Urinary bladder (tissue), 4 donors: ENCODE results near the gene UBE2E3. TPM values are rescaled to one million over a fixed set of nuclear protein-coding genes. Genes with fewer than 3 reads are reported as not detected.
"Not testable (repeated sequence)": the region's sequence is repeated elsewhere in the genome, so short reads cannot be mapped to it uniquely, and the experiment has no call there.

ENCODE experiments used
- DNase-seq: peaks from one replicate; pipeline ENCODE4 v3.0.0-alpha.2; 2015; ENCODE audit errors: extremely low spot score
- H3K27ac ChIP-seq: one replicate; pipeline ENCODE4 v1.5.1; 2013; ENCODE audit warnings: low read depth, mild to moderate bottlenecking, moderate library complexity
- H3K36me3 ChIP-seq: one replicate; pipeline ENCODE4 v1.6.1; 2013; ENCODE audit warnings: mild to moderate bottlenecking, moderate library complexity; ENCODE audit not compliant: insufficient read depth
- H3K4me1 ChIP-seq: one replicate; pipeline ENCODE4 v1.6.1; 2013; ENCODE audit warnings: mild to moderate bottlenecking, moderate library complexity; ENCODE audit not compliant: insufficient read depth
- H3K4me3 ChIP-seq: one replicate; pipeline ENCODE4 v1.5.1; 2013; ENCODE audit warnings: low read depth, low read length
- WGBS: extraction: QIAGEN DNeasy Blood & Tissue Kit; methylation state at CpG from one replicate; pipeline ENCODE4 v1.1.7; 2013; 5-methylcytosine and 5-hydroxymethylcytosine counted together
- polyA plus RNA-seq: library from polyadenylated mRNA; stranded (reverse); fragments of 200-250 nt; gene quantifications from one replicate; pipeline ENCODE4 v1.2.3, GENCODE V29; 2013
- total RNA-seq: library from RNA; depleted of rRNA; stranded (reverse); fragments of >200 nt; gene quantifications from one replicate; pipeline ENCODE4 v1.2.3, GENCODE V29; 2014
- donor health status: healthy with polysubstance abuse.
- donor health status: healthy.

UBE2E3 gene
- total and polyA plus RNA-seq, 2 donors: 72.3 to 123 TPM

- H3K4me1 ChIP-seq: no peaks in the 10 kb centered on the region
- H3K27ac ChIP-seq: no peak overlapping the region
- WGBS: 40% methylated on average over 3 of the region's 3 CpGs
- H3K36me3 ChIP-seq: no peaks in the 10 kb centered on the region
- DNase-seq: no peak
- H3K4me3 ChIP-seq: no peak overlapping the region
Measured at GRCh38 chr2:181025004-181025403, 44.6 kb downstream of the UBE2E3 start.

GRCh38 chr2:181036445-181036844 lies 56.0 kb downstream of the UBE2E3 start:
- Histone ChIP-seq H3K27ac (no peak overlapping the region), H3K4me3 (no peak overlapping the region), H3K36me3 (no peaks in the 10 kb centered on the region), H3K4me1 (no peaks in the 10 kb centered on the region)
- no peak for DNase-seq
- 95% methylated on average over 2 of the region's 2 CpGs for WGBS

- Histone ChIP-seq H3K27ac (no peak overlapping the region), H3K4me3 (no peak overlapping the region), H3K4me1 (no peaks in the 10 kb centered on the region), H3K36me3 (no peaks in the 10 kb centered on the region)
- WGBS: 80% methylated on average over 4 of the region's 4 CpGs
- DNase-seq: no peak
Measured at GRCh38 chr2:181036848-181037603, 56.6 kb downstream of the UBE2E3 start.

GRCh38 chr2:181037922-181038321 lies 57.5 kb downstream of the UBE2E3 start:
- DNase-seq: no peak
- WGBS: 97% methylated on average over 1 of the region's 1 CpG
- no peaks in the 10 kb centered on the region for H3K36me3 ChIP-seq
- no peaks in the 10 kb centered on the region for H3K4me1 ChIP-seq
- no peak overlapping the region for H3K4me3 ChIP-seq
- no peak overlapping the region for H3K27ac ChIP-seq

- Histone ChIP-seq H3K27ac (no peak overlapping the region), H3K36me3 (no peaks in the 10 kb centered on the region), H3K4me1 (no peaks in the 10 kb centered on the region), H3K4me3 (no peak overlapping the region)
- WGBS: 94% methylated on average over 4 of the region's 4 CpGs
- no peak for DNase-seq
Measured at GRCh38 chr2:181038796-181039195, 58.4 kb downstream of the UBE2E3 start.

- not testable (repeated sequence) for DNase-seq, H3K4me1 ChIP-seq, H3K36me3 ChIP-seq, H3K27ac ChIP-seq, H3K4me3 ChIP-seq
- WGBS: 94% methylated on average over 11 of the region's 11 CpGs
Measured at GRCh38 chr2:181040839-181041238, 60.4 kb downstream of the UBE2E3 start.

GRCh38 chr2:181041661-181042060 lies 61.3 kb downstream of the UBE2E3 start:
- WGBS: 85% methylated on average over 2 of the region's 2 CpGs
- DNase-seq: no peak
- no peaks in the 10 kb centered on the region for H3K4me1 ChIP-seq
- H3K27ac ChIP-seq: no peak overlapping the region
- H3K4me3 ChIP-seq: no peak overlapping the region
- no peaks in the 10 kb centered on the region for H3K36me3 ChIP-seq

- no peaks in the 10 kb centered on the region for H3K4me1 ChIP-seq
- H3K36me3 ChIP-seq: no peaks in the 10 kb centered on the region
- no peak overlapping the region for H3K27ac ChIP-seq
- H3K4me3 ChIP-seq: no peak overlapping the region
- DNase-seq: no peak
- 87% methylated on average over 1 of the region's 1 CpG for WGBS
Measured at GRCh38 chr2:181042706-181043105, 62.3 kb downstream of the UBE2E3 start.

- H3K36me3 ChIP-seq: no peaks in the 10 kb centered on the region
- H3K4me3 ChIP-seq: no peak overlapping the region
- DNase-seq: no peak
- 71% methylated on average over 1 of the region's 1 CpG for WGBS
- H3K27ac ChIP-seq: no peak overlapping the region
- H3K4me1 ChIP-seq: no peaks in the 10 kb centered on the region
Measured at GRCh38 chr2:181046833-181047232, 66.4 kb downstream of the UBE2E3 start.

- 80% methylated on average over 4 of the region's 4 CpGs for WGBS
- Histone ChIP-seq H3K4me3 (no peak overlapping the region), H3K4me1 (no peaks in the 10 kb centered on the region), H3K27ac (no peak overlapping the region), H3K36me3 (no peaks in the 10 kb centered on the region)
- DNase-seq: no peak
Measured at GRCh38 chr2:181047829-181048228, 67.4 kb downstream of the UBE2E3 start.

GRCh38 chr2:181051861-181052522 lies 71.6 kb downstream of the UBE2E3 start:
- Histone ChIP-seq H3K36me3 (no peaks in the 10 kb centered on the region), H3K27ac (no peak overlapping the region), H3K4me1 (no peaks in the 10 kb centered on the region), H3K4me3 (no peak overlapping the region)
- WGBS: 89% methylated on average over 3 of the region's 3 CpGs
- no peak for DNase-seq

GRCh38 chr2:181052523-181052891 lies 72.1 kb downstream of the UBE2E3 start:
- no peaks in the 10 kb centered on the region for H3K4me1 ChIP-seq
- no peak for DNase-seq
- H3K36me3 ChIP-seq: no peaks in the 10 kb centered on the region
- H3K4me3 ChIP-seq: no peak overlapping the region
- H3K27ac ChIP-seq: no peak overlapping the region

- no peaks in the 10 kb centered on the region for H3K36me3 ChIP-seq
- no peak for DNase-seq
- H3K27ac ChIP-seq: no peak overlapping the region
- H3K4me1 ChIP-seq: no peaks in the 10 kb centered on the region
- WGBS: 92% methylated on average over 2 of the region's 2 CpGs
- H3K4me3 ChIP-seq: no peak overlapping the region
Measured at GRCh38 chr2:181054256-181054655, 73.9 kb downstream of the UBE2E3 start.

- WGBS: 89% methylated on average over 2 of the region's 2 CpGs
- DNase-seq: no peak
- Histone ChIP-seq H3K4me3 (no peak overlapping the region), H3K36me3 (no peaks in the 10 kb centered on the region), H3K27ac (no peak overlapping the region), H3K4me1 (no peaks in the 10 kb centered on the region)
Measured at GRCh38 chr2:181054843-181055242, 74.4 kb downstream of the UBE2E3 start.
